GM18870 (cell line): Measurements from ENCODE around the gene RBFOX1.
"Not testable (repeated sequence)": the region's sequence is repeated elsewhere in the genome, so short reads cannot be mapped to it uniquely, and the experiment has no call there.

Experiments
- ATAC-seq: cut with Tn5 transposase; IDR thresholded peaks from one replicate; pipeline ENCODE4 v1.9.1; 2021; ENCODE audit warnings: moderate library complexity; ENCODE audit not compliant: unreplicated experiment

Gene RBFOX1

DNA sequence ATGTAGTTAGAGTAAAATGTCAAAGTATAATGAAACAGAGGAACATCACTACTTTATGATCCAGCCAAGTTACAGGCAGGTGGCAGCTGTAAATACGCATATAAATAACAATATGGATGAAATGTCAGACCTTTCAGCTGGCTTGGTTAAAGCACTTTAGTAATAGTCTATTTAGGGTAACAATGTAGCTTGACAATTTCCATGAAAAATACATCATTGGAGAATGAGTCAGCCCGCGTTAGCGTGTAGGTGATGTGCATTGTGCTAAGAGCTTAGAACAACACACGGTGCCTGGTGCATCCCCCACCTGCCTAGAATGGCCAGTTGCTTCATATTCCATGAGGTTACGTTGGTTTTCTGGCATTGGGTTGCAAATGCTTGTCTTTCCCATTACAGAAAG is 119.4 kb downstream of the RBFOX1 start:
- no peak for ATAC-seq

DNA sequence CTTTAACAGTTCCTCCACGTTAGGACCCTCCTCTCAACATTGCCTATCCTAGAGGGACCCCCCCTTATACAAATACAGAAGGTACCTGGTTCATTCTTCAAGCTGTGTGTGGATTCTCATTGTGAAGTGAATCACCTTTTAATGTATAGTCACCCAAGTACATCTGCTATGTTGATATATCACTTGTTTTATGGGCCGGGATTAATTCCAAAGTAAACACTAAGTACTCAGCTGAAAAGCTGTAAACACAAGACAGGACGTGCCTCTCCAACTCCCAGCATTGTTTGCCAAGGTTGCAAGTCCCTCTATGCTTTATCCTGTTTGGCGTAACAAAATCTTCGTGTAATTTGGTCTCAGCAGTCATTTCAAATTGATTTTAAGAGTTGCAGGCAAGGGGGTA is 123.6 kb downstream of the RBFOX1 start:
- no peak for ATAC-seq

DNA sequence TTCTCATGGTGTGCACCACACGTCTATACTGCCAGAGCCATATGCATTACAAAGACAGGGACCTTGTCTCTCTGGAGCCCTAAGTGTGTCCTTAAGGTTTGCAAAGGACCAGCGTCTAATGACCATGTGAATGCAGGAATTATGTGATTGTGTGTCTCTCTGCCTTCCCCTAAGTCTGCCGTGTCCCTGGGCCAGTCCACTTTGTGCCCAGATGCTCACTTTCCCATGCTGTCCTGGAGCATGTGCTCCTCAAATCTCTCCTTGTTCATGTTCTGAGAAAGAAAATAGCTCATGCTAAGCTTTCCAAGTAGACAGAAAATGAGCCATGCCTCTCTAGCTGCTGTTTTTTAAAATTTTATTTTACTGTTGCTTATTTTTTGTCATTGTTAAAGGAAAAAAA is 125.5 kb downstream of the RBFOX1 start:
- no peak for ATAC-seq

DNA sequence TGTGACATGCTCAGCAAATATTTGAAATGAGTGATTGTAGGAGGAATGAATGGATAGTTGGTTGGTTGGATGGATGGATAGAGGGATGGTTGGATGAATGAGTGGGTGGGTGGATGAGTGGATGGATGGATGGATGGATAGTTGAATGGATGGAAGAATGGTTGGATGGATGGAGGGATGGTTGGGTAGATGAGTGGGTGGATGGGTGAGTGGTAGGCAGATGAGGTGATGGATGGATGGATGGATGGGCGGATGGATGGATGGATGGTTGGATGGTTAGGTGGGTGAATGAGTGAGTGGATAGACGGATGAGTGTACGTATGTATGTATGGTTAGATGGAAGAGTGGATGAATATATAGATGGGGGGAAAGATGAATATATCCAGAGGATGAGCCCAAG is 137.7 kb downstream of the RBFOX1 start:
- ATAC-seq: no peak

DNA sequence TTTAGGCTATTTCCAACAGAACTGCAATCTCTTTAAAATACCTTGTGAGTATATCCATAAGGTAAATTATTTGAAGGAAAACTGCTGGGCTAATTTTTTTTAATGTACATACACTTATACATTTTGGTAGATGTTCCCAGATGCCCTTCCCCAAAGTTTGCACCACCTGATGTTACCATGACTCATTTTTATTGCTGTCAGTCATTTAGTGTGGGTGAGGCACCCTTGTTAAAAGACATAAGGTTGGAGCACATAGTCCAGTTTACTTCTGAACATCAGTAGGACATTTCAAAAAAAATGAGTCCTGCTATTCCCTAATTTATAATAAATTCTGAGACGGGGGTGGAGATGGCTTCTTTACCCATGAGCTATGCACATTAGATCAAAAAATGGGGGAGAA is 138.6 kb downstream of the RBFOX1 start:
- no peak for ATAC-seq

DNA sequence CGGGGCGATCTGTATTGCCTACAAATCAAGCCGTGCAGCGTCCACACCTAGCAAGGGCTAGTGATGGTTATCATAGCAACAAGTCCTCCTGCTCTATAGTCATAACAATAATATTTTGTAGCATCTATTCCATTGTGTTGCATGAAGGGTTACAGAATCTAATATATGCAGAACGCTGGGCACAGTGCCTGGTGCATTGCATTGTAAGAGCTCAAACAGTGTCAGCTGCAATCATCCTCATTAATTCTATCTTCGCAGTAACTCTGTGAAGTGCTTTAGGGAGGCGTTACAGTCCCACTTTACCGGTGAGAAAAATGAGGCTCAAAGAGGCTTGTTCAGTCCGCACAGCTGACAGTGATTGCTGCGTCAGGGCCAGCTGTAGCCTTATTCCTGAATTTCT is 149.4 kb downstream of the RBFOX1 start:
- no peak for ATAC-seq

DNA sequence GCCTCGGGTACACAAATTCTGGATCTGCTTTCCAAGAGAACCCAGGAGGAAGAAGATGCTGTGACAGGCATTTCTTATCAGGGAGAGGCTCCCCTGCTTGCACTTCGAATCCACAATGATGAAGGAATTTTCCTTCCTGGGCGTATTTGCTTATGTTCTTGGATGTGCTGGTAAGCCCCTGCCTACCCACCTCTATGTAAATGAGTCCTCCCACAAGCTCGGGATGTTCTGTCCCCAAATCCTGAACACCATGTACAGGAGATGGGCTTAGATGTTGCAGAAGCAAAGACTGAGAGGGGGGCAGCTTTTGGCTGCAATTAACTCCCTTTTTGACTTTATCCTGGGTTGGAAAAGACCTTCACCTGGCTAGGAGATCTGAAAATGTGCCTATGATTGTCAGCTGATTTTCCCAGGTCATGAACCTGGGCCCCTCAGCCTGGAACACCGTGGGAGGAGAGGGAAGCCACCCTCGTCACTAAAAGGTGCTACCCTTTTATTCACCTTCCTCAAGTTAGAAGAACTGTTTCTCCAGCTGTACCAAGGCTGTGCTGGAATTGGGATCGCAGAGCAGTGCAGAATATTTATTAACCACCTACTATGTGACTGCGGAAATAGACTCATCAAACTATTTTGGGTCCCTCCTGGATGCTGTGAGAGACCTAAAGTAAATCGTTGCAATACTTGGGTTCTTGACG is 150.1 kb downstream of the RBFOX1 start:
- no peak for ATAC-seq

DNA sequence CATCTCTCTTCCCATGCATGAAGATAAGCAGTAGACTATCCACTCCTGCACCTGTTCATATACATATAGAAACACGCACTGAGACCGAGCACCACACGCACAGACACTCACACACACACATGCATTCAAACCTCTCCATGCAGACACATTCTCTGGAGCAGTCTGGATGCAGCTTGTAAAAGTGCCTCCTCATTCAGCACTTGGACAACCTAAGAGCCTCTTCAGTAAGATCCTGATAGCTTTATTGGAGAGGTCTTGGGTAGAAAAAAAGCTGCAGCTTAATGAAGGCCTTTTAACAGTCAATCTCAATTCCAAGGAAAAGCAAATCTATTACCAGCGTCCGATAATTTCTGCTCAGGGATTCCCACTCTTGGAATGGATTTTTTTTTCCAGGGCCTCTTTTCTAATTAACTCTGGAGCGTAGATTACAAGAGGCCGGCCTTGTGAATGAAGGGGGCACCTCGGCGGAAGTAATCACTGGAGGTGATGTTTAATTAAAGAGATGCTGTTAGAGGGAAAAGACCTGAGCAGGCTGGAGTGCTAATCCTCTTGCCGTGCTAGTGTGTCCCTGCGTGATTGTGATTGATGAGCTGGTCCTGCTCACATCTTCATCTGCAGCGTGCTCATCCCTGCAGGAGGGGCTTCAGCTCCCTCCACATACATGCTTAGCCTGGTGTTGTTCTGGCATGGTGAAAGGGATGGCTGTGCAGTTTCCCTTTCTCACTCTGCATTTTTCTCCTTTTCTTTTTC is 155.1 kb downstream of the RBFOX1 start:
- no peak for ATAC-seq

DNA sequence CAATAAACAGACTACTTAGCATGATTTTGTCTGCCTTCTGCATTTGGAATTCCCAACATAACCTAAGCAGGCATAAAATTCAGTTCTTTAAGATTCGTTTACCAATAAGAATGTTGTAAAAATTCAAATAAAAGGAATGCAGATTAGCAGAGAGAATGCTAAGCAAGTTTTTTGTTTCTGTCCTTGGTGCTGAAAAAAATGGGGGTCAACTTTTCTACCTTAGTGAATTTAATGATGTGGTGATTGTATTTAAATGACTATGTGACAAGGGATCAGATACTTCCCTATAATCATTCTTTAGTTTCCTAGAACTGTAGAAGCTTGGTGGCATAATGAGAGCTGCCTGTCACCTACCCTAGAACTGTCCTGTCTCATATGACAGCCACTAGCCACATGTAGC is 159.5 kb downstream of the RBFOX1 start:
- no peak for ATAC-seq

DNA sequence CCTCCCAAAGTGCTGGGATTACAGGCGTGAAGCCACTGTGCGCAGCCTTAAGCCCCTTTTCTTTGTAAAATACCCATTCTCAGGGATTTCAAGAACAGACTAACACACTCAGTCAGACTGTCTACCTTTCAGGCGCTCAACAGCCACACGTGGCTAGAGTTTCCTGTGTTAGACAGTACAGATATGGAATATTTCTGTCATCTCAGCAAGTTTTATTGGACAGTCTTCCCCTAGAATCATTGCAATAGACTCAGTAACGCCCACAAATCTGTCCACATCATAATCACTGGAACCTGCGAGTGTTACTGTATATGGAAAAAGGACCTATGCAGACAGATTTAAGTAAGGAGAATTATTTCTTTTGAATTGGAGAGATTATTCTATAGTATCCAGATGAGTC is 160.5 kb downstream of the RBFOX1 start:
- no peak for ATAC-seq

DNA sequence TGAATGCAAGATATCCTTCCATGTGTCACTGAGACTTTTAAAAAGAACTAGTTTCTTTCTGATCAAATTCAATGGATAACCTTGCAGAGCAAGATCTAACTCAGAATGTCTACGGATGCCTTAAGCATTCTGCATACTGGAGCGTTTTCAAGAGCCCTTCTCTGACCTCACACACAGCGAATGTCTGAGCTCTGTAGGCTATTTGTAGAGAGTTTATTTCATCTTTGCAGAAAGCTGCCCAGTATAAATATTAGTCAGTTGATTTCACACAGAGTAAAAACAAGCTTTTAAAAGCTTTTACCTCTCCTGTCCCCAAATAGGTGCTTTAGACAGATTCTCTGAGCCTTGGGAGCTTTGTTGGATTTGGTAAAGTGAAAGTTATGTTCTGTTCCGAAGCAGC is 165.0 kb downstream of the RBFOX1 start:
- no peak for ATAC-seq

DNA sequence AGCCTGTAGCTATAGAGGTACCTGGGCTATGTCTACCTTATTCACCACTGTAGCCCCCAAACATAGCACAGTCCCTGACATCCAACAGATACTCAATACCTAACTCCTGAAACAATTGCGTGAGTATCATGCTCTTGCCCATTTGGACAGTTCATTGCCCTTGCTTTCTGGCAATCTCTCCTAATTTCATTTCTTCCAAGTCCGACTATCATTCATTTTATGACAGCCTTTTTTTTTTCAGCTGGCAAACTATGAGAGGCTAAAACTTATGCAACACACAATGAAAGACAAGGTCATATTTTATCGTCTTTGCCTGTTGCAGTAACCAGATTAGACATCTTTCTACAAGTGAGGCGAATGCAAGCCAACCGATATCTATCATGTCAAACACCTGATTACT is 169.2 kb downstream of the RBFOX1 start:
- ATAC-seq: no peak

DNA sequence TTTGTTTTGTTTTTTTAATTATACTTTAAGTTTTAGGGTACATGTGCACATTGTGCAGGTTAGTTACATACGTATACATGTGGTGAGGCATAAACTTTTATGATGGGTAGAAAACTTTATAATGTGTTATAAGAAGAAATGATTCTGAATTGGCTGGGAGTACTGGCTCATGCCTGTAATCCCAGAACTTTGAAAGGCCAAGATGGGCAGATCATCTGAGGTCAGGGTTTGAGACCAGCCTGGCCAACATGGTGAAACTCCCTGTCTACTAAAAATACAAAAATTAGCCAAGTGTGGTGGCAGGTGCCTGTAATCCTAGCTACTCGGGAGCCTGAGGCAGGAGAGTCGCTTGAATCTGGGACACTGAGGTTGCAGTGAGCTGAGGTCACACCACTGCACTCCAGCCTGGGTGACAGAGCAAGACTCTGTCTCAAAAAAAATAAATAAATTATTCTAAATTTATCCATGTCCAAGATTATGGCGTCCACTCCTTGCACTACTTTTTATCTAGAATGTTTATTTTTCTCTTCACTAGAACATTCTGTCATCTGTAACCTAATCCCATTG is 170.0 kb downstream of the RBFOX1 start:
- ATAC-seq: not testable (repeated sequence)

DNA sequence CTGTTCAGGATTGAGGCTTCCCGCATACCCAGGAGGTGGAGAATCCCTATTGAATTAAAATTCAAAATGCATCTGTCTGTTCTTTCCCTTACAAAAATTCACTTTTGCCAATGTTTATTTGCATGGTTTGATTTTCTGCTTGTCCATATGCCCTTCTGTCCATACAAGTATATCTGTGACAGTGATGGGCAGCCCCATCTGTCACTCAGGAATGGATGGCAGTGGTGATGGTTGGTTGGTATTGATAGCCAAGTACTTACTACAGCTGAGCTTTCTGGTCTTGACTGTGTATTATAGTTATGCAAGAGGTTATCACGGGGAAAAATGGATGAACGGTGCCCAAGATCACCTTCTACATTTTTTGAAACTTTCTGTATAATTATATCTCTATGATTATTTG is 171.0 kb downstream of the RBFOX1 start:
- ATAC-seq: no peak

DNA sequence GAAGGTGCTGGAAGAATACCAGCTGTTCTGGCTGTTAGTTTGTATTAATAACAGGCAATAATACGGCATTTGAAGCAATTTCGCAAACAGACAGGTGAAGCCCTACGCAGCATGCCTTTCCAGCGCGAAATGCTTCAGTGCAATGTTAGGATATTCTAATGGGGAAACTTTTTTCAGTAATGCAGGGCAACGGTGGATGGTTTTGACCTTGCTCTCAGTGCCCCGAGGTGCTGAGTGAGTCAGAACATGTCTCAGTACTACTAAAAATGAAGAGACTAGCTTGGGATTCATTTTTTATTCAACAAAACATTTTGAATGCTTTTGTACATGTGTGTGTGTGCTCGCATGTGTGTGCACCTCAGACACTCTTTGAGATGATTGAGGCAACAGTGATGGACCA is 172.2 kb downstream of the RBFOX1 start:
- no peak for ATAC-seq

DNA sequence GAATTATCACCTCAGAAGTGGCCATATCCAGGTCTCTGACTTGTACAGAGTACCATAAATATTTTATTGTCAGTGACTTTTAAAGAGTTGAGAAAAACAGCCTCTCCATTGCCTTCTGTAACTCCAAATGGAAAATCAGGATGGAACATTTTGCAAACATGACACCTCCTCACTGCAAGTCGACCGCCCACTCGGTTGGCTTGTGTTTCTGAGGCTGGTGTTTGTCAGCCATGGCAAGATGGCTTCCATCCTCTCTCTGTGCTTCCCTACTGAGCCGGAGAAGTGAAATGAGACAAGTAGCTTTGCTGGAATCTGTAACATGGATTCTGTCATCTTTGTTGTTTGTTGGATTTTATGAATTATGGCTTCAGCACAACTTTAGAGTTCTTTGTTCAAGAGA is 172.8 kb downstream of the RBFOX1 start:
- ATAC-seq: no peak

DNA sequence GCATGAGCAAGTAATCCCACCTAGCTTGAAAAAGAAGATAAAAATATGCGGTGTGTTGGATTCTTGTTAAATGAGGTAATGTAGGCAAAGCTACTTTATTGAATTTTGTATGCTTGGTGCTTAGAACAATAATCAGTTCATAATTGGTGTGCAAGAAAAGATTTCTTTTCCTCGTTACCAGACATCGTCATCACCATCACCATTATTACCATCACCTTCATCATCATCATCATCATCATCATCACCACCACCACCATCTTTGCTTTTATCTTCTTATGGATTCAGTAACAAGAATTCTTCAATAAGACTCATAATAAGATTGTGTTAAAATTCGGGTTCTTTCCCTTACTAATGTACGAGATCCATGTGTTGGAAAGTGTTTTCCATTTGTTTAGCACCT is 173.7 kb downstream of the RBFOX1 start:
- no peak for ATAC-seq

DNA sequence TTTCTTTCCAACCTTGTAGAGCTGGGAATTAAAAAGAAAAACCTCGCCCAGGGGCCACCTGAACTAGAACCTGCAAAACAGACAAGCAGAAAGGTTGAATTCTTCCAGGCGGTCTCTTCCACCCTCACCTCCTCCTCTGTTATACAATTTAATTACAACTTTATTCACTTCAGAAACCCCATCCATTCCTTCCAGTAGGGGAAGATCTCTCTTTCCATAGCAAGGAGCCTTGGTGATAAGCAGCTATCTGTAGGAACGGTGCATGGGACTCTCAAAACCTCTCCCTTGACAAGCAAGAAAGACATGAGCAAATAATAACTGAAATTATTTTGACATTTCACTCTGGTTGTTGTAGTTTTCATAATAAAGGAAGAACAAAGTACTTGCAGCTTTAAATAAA is 176.0 kb downstream of the RBFOX1 start:
- no peak for ATAC-seq

DNA sequence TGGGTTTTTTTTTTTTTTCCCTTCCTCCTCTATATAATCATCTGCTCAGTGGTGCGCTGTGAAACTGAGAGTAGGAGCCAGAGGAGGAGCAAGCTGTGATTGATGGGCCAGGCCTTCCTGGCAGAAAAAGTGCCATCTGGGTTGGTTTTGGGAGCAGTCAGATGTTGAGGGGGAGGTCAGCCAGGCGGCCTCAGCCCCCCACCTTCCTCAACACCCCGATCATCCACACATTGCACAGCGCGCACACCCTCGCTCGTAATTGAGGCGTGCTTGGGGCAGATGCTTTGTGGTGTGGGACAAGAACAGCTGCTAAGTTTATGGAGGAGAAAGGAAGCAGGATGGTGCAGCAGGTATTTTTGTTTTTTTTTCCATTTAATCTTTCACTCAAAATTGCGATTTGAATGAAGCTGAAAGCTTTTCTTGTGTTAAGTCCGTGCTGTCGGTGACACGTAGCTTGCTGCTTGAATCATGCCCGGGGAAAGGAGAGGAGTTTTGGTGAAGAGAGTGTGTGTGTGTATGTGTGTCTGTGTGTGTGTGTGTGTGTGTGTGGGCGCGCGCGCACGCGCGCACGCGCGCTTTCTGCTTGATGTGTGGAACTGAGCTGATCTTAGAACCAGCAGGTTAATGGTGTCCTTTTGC is 177.4 kb downstream of the RBFOX1 start:
- no peak for ATAC-seq

DNA sequence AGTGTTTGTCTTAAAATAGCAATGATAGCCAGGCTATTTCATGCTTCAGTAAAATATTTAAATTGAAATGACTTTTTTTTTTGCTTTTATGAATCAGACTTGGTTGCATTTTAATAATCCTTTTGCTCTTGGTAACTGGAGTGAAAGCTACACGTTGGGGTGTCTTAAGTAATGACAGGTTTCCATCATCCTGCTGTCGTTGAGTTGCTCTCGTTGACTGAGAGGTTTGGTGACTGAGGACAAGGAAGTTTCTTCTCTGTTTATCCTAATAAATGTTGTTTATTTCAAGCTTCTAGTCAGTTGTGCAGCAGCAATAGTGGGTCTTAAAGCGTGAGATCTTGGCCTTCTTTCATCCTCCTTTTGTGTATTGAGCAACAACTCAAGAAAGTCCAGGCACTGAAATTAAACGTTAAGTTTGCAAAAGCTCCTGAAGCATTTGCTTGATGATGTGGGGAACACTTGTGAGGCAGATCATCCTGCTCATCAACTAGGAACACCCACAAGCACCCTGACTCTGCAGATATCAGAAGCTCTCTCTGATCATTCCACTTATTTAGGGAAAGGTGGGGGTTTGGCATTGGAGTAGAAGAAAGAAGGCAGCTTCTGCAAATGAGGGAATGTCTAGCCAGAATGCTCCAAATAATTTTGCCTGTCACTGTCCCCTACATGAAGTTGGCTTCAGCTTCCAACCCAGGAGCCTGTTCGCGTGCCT is 179.1 kb downstream of the RBFOX1 start:
- no peak for ATAC-seq

DNA sequence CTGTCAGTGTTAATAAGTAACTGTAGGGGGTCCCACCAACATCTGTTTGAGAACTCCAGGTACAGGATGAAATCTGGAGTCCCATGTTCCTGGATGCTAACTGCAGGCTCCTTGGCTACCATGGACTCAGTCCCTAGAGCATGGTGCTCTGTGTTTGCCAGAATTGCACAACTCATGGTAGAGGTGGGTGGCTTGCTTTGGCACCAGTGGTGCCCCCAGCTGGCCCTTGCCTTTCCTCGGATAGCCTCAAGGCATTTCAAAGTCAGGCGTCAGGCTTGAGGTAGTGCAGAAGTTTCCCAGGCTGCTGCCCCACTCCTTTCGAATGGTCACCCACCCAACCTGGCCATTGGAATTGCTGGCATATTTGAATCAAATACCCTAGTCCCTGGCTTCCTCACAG is 179.9 kb downstream of the RBFOX1 start:
- ATAC-seq: no peak
